Forelimb muscle (tissue), 1 donor: Measurements from ENCODE around the gene IFNGR2. TPM values are rescaled to one million over a fixed set of nuclear protein-coding genes. Genes with fewer than 3 reads are reported as not detected.

Experiments used
- DNase-seq: peaks from one replicate; pipeline ENCODE4 v3.0.0-alpha.2; 2013; ENCODE audit warnings: low read depth
- polyA plus RNA-seq: library from polyadenylated mRNA; unstranded; fragments of 120-200 nt; gene quantifications from one replicate; pipeline ENCODE4 v1.2.1, GENCODE V29; 2013; ENCODE audit not compliant: insufficient read length

Gene IFNGR2
- 53.2 TPM for polyA plus RNA-seq

GRCh38 chr21:33403128-33403785, at the start of gene IFNGR2:
Gene IFNGR2 (plus strand): TSS chr21:33403413. CDS start chr21:33403544, 131 bp downstream.
- no peak for DNase-seq

GRCh38 chr21:33355355-33355754, 47.9 kb upstream of the IFNGR2 start:
- DNase-seq: no peak

GRCh38 chr21:33355996-33356395, 47.2 kb upstream of the IFNGR2 start:
- no peak for DNase-seq

DNA sequence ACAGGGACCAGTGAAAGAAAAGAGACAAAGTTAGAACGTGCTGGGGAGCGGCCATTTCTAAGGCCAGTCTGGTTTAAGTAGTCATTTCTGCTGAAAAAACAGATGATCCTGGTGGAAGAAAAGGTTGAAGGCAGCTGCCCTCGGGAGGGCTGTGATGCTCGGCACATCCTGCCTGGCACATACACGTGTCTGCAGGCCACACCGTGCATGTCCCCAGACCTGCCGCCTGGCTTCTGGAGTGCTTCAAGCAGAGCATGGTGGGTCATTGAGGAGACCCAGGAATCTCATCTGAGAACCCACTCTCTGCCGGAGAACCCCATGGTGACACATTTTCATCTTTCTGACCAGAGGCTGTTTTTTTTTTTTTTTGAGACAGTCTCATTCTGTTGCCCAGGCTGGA, 46.0 kb upstream of the IFNGR2 start:
- DNase-seq: no peak

DNA sequence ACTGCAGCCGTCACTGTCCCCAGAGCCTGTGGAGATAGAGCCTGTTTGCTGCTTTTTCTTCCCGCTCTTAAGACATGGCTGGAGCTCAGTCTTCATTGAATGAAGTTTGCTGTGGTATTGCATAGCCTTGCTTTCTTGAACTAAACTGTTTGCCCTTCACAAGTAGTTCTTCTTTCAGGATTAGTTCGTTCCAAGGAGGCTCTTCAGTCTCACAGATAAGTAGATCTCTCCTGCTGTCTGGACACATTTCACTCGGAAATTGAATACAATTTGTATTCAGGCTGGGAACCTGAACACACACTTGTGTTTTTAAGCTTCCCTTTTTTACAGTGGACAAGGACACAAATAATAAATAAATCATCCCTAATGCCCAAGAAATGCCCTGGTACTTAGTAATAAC, 43.8 kb upstream of the IFNGR2 start:
- DNase-seq: no peak

DNA sequence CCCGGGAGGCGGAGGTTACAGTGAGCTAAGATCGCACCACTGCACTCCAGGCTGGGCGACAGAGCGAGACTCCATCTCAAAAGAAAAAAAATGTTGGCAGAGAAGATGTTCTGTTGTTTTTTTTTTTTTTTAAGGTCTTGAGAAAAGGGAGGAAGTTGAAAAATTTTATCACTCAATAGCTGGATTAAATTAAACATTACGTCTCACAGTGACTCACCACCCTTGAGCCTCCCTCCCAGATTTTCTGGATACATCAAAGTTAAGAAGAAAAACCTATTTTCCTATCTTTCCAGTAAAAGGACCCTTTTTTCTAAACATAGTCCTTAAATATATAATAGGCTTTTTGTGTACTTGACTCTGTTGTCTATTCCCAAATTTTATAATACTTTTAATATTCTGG, 42.9 kb upstream of the IFNGR2 start:
- DNase-seq: no peak

DNA sequence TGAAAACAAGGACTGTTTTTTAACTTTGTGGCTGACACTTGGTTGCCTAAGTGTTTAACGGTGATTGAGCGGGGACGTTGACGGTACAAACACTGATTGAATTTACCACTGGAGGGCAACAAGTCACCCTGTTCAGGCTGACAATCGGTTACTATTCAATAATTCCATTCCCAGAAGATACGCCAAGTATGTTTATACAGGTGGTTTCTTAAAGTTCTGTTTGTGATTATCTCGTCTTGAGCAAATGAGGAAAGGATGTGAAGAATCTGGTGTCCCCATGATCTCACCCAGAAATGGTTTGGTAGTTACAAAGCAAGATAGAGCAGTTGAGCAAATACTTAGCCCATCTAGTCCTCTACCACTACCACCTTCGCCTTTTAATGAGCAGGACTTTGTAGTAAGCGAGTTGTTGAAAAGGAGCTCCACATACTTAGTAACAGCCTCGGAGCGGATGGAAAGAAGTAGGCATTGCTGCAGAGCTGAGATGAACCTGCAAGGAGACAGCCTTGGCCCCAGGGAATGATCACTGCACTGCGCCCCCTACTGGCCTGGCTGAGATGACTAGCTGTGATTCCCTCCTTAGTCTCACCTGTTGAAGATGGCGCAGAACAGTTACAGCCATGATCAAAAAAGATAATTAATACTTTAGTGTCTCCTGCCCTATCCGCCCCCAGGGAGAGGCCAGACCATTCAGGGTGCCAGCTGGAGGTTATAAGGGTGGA, 42.2 kb upstream of the IFNGR2 start:
- no peak for DNase-seq

GRCh38 chr21:33362044-33362555, 41.1 kb upstream of the IFNGR2 start:
- DNase-seq: peak; percentile 16

GRCh38 chr21:33363911-33364609, 39.2 kb upstream of the IFNGR2 start:
- peak; percentile 17 for DNase-seq

GRCh38 chr21:33364830-33365229, 38.4 kb upstream of the IFNGR2 start:
- DNase-seq: no peak

GRCh38 chr21:33367309-33367973, 35.8 kb upstream of the IFNGR2 start:
- no peak for DNase-seq

DNA sequence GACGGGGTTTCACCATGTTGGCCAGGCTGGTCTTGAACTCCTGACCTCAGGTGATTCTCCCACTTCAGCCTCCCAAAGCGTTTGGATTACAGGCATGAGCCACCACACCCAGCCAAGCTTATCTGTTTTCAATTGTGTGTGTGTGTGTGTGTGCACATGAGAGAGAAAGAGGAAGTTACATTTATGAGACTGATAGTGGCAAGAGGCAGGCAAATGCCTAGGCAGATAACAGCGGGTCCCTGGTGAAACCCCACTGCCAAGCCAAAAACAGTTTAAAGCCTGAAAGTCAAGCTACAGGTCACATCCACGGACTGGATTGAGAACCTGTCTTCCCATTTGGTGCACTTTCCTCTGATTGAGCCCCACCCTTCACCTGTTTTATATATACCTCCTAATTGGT, 35.1 kb upstream of the IFNGR2 start:
- no peak for DNase-seq

- no peak for DNase-seq
These were observed 34.6 kb upstream of the IFNGR2 start for GRCh38 chr21:33368576-33368975.

GRCh38 chr21:33369586-33369985, 33.6 kb upstream of the IFNGR2 start:
- no peak for DNase-seq

DNA sequence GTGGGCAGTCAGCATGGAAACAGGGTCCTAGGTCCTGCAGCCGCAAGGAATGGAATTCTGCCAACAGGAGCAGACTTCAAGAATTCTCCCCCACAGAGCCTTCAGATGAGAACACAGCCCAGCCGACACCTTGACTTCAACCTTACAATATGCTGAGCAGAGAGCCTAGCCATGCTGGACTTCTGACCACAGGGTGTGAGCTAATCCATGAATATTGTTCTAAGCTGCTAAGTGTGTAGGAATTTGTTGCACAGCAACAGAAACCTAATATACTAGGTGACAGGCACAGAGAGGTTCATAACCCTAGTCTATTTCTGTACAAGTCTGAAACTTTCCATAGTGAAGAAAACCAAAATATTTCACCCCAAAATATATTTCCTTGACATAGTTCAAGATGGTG, 32.9 kb upstream of the IFNGR2 start:
- DNase-seq: no peak

- no peak for DNase-seq
These were observed 31.8 kb upstream of the IFNGR2 start for GRCh38 chr21:33371366-33371765.

DNA sequence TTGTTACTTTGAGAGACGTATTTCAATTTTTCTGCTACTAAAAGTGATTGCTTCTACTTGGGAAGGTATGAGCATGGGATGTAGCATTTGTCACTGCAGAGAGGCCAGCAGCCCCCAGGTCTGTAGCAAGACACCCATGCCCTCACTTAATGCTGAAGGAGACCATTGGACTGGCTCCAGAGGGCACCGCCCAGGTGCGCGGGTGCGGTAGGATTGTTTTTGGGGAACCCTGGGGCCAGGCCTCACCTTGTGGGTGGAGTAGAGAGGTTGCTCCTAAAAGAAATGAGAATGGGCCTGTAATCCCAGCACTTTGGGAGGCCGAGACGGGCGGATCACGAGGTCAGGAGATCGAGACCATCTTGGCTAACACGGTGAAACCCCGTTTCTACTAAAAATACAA, 30.6 kb upstream of the IFNGR2 start:
- no peak for DNase-seq

DNA sequence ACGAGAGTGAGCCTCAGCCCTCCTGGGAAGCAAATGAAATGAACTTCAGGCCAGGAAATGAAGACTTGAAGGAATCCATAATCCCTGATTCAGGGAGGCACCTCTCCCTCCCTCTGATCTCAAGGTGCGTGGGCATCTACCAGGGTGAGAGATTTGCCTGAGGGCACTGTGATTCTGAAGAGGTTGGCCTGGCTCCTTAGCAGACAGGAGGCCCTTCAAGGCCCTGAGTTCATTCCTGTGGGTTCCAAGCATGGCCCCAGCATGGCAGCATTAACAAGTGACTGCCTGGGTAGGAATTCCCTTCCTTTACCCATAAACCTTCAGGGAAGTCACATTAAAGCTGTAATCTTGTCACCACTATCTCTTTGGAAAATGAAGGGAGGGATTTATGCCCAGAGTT, 29.8 kb upstream of the IFNGR2 start:
- DNase-seq: no peak

- no peak for DNase-seq
These were observed 29.1 kb upstream of the IFNGR2 start for GRCh38 chr21:33374080-33374449.

DNA sequence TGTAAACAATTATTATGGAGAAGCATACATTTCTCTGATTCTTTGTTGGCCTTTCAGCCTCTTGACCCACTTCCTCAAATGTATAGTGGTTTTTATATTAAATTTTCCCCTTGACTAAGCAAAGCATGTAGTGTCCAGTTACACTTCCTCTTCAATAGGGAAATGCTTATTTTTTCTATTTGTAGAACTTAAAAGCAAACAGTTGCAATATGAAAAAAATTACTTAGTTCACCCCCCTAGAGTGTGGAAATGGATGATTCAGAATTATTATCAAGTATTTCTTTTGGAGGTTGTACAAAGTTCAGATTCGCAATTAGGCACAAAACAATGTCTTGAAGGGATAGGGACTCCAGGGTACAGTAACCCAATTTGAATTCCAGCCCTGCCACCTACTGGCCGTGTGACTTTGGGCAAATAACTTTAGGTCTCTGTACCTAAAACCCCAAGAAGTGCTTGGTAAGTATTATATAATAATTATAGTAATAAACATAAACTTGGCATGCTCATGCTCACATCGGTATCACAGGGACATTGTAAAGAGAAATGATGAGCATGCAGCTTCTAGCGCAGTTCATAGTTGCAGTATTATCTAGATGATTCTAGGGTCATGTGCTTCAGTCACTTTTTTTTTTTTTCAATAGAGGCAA, 28.6 kb upstream of the IFNGR2 start:
- no peak for DNase-seq

- DNase-seq: no peak
These were observed 28.0 kb upstream of the IFNGR2 start for GRCh38 chr21:33375101-33375644.
